ENCODE results near the gene KRTAP10-6.

KRTAP10-6 gene

GRCh38 chr21:44548381-44548780 lies 43.9 kb downstream of the KRTAP10-6 start:
- H3K9me3 ChIP-seq (ENCODE audit: low read length), result no peaks in the 10 kb centered on the region
- peak overlapping the region in 1 of 2 donors; percentile 22 for H3K4me3 ChIP-seq (ENCODE audit: low read depth in 1 of 2, low read length in 2 of 2)
- no peak overlapping the region for H3K9ac ChIP-seq (ENCODE audit: low read length)
- H3K4me1 ChIP-seq (ENCODE audit: insufficient read depth, low read length), result no peaks in the 10 kb centered on the region
- H3K36me3 ChIP-seq (ENCODE audit: insufficient read depth, low read length), result no peaks in the 10 kb centered on the region
- H3K27ac ChIP-seq (ENCODE audit: low read depth, low read length), result no peak overlapping the region
- no peaks in the 10 kb centered on the region for H3K27me3 ChIP-seq (ENCODE audit: control insufficient read depth in 1 of 2, insufficient read depth in 2 of 2, low read length in 2 of 2)

- no peak overlapping the region for H3K4me3 ChIP-seq (ENCODE audit: low read depth in 1 of 2, low read length in 2 of 2)
- no peak overlapping the region for H3K27ac ChIP-seq (ENCODE audit: low read depth, low read length)
- no peaks in the 10 kb centered on the region for H3K9me3 ChIP-seq (ENCODE audit: low read length)
- H3K27me3 ChIP-seq (ENCODE audit: control insufficient read depth in 1 of 2, insufficient read depth in 2 of 2, low read length in 2 of 2), result no peaks in the 10 kb centered on the region
- no peaks in the 10 kb centered on the region for H3K4me1 ChIP-seq (ENCODE audit: insufficient read depth, low read length)
- no peak overlapping the region for H3K9ac ChIP-seq (ENCODE audit: low read length)
- H3K36me3 ChIP-seq (ENCODE audit: insufficient read depth, low read length), result no peaks in the 10 kb centered on the region
Observed at GRCh38 chr21:44547656-44548331, 44.5 kb downstream of the KRTAP10-6 start.

GRCh38 chr21:44544566-44544965 lies 47.7 kb downstream of the KRTAP10-6 start:
- Histone ChIP-seq H3K4me1 (ENCODE audit: insufficient read depth, low read length) (no peaks in the 10 kb centered on the region), H3K27ac (ENCODE audit: low read depth, low read length) (no peak overlapping the region), H3K36me3 (ENCODE audit: insufficient read depth, low read length) (no peaks in the 10 kb centered on the region), H3K9me3 (ENCODE audit: low read length) (no peaks in the 10 kb centered on the region), H3K9ac (ENCODE audit: low read length) (no peak overlapping the region), H3K4me3 (ENCODE audit: low read depth in 1 of 2, low read length in 2 of 2) (no peak overlapping the region), H3K27me3 (ENCODE audit: control insufficient read depth in 1 of 2, insufficient read depth in 2 of 2, low read length in 2 of 2) (no peaks in the 10 kb centered on the region)

GRCh38 chr21:44542716-44543115 lies 49.6 kb downstream of the KRTAP10-6 start:
- no peak overlapping the region for H3K27ac ChIP-seq (ENCODE audit: low read depth, low read length)
- no peak overlapping the region for H3K9ac ChIP-seq (ENCODE audit: low read length)

More at GRCh38 chr21:44542716-44543115, 49.6 kb downstream of the KRTAP10-6 start:
- no peaks in the 10 kb centered on the region for H3K36me3 ChIP-seq (ENCODE audit: insufficient read depth, low read length)
- H3K4me3 ChIP-seq (ENCODE audit: low read depth in 1 of 2, low read length in 2 of 2), result no peak overlapping the region
- H3K9me3 ChIP-seq (ENCODE audit: low read length), result no peaks in the 10 kb centered on the region
- no peaks in the 10 kb centered on the region for H3K4me1 ChIP-seq (ENCODE audit: insufficient read depth, low read length)
- peaks cover 0 to 6% of the 10 kb centered on the region in 2 donors for H3K27me3 ChIP-seq (ENCODE audit: control insufficient read depth in 1 of 2, insufficient read depth in 2 of 2, low read length in 2 of 2)

Measured in muscle layer of colon (tissue), 2 donors.